ENCODE measurements around the gene IPCEF1. TPM values are rescaled to one million over a fixed set of nuclear protein-coding genes. Genes with fewer than 3 reads are reported as not detected.

Gene IPCEF1
- total and polyA plus RNA-seq, 2 of the 8 experiments (the other 6 are each of a cell fraction or from before 2014, with no cell fraction given) = 0.41 to 0.78 TPM

- peak; percentile 40 to 67 (median 41); a peak in 3 of 4 replicates for TF ChIP-seq CTCF (IDR thresholded peaks at IDR 0.05; ENCODE audit: control extremely low read depth in 1 of 3, insufficient read depth in 1 of 3, low read depth in 1 of 3, low read length in 3 of 3)
These were observed 190.5 kb downstream of the IPCEF1 start (continued) for GRCh38 chr6:154166140-154166539.
